ENCODE measurements around the gene PTPRF.

PTPRF gene

GRCh38 chr1:43492826-43493225, 37.9 kb upstream of the PTPRF start:
- TF ChIP-seq FOXP2 (optimal IDR thresholded peaks at IDR 0.05; ENCODE audit: borderline replicate concordance, extremely low read depth, extremely low read length, insufficient read depth), result no peak
- no peak for TF ChIP-seq REST (IDR thresholded peaks at IDR 0.05; ENCODE audit: insufficient read depth in 1 of 2, low read depth in 2 of 2, low read length in 2 of 2)
- TF ChIP-seq TAF1 (IDR thresholded peaks at IDR 0.05; ENCODE audit: borderline replicate concordance, insufficient read depth, low read length), result no peak
- TF ChIP-seq POLR2AphosphoS5 (IDR thresholded peaks at IDR 0.05; ENCODE audit: low read depth, low read length), result no peak
- no peak for TF ChIP-seq SIN3A (IDR thresholded peaks at IDR 0.05; ENCODE audit: borderline replicate concordance, insufficient read depth, low read length)

GRCh38 chr1:43493661-43494450, 36.8 kb upstream of the PTPRF start:
- no peak for TF ChIP-seq SIN3A (IDR thresholded peaks at IDR 0.05; ENCODE audit: borderline replicate concordance, insufficient read depth, low read length)

- no peak for TF ChIP-seq FOXP2 (optimal IDR thresholded peaks at IDR 0.05; ENCODE audit: borderline replicate concordance, extremely low read depth, extremely low read length, insufficient read depth)
These were observed 35.5 kb upstream of the PTPRF start for GRCh38 chr1:43495204-43495603.

GRCh38 chr1:43499898-43500297, 30.8 kb upstream of the PTPRF start:
- TF ChIP-seq FOXP2 (optimal IDR thresholded peaks at IDR 0.05; ENCODE audit: borderline replicate concordance, extremely low read depth, extremely low read length, insufficient read depth), result no peak
- no peak for TF ChIP-seq SIN3A (IDR thresholded peaks at IDR 0.05; ENCODE audit: borderline replicate concordance, insufficient read depth, low read length)
- no peak for TF ChIP-seq TAF1 (IDR thresholded peaks at IDR 0.05; ENCODE audit: borderline replicate concordance, insufficient read depth, low read length)
- no peak for TF ChIP-seq POLR2AphosphoS5 (IDR thresholded peaks at IDR 0.05; ENCODE audit: low read depth, low read length)
- TF ChIP-seq REST (IDR thresholded peaks at IDR 0.05; ENCODE audit: insufficient read depth in 1 of 2, low read depth in 2 of 2, low read length in 2 of 2), result no peak

- TF ChIP-seq REST (IDR thresholded peaks at IDR 0.05; ENCODE audit: insufficient read depth in 1 of 2, low read depth in 2 of 2, low read length in 2 of 2), result no peak
- no peak for TF ChIP-seq FOXP2 (optimal IDR thresholded peaks at IDR 0.05; ENCODE audit: borderline replicate concordance, extremely low read depth, extremely low read length, insufficient read depth)
- no peak for TF ChIP-seq POLR2AphosphoS5 (IDR thresholded peaks at IDR 0.05; ENCODE audit: low read depth, low read length)
- no peak for TF ChIP-seq SIN3A (IDR thresholded peaks at IDR 0.05; ENCODE audit: borderline replicate concordance, insufficient read depth, low read length)
- no peak for TF ChIP-seq TAF1 (IDR thresholded peaks at IDR 0.05; ENCODE audit: borderline replicate concordance, insufficient read depth, low read length)
These were observed 27.1 kb upstream of the PTPRF start for GRCh38 chr1:43503534-43503933.

- no peak for TF ChIP-seq REST (IDR thresholded peaks at IDR 0.05; ENCODE audit: insufficient read depth in 1 of 2, low read depth in 2 of 2, low read length in 2 of 2)
- TF ChIP-seq POLR2AphosphoS5 (IDR thresholded peaks at IDR 0.05; ENCODE audit: low read depth, low read length), result no peak
- no peak for TF ChIP-seq FOXP2 (optimal IDR thresholded peaks at IDR 0.05; ENCODE audit: borderline replicate concordance, extremely low read depth, extremely low read length, insufficient read depth)
- no peak for TF ChIP-seq SIN3A (IDR thresholded peaks at IDR 0.05; ENCODE audit: borderline replicate concordance, insufficient read depth, low read length)
- no peak for TF ChIP-seq TAF1 (IDR thresholded peaks at IDR 0.05; ENCODE audit: borderline replicate concordance, insufficient read depth, low read length)
These were observed 25.5 kb upstream of the PTPRF start for GRCh38 chr1:43505077-43505780.

Measured in PFSK-1 (cell line).